ENCODE results near the gene ELP1.
"Not testable (repeated sequence)": the region's sequence is repeated elsewhere in the genome, so short reads cannot be mapped to it uniquely, and the experiment has no call there.

Gene ELP1

GRCh38 chr9:108889649-108890067 lies 44.3 kb downstream of the ELP1 start:
- H3K4me2 ChIP-seq = no peak overlapping the region
- H3K9ac ChIP-seq = no peak overlapping the region
- TF ChIP-seq Cebpa-rat (IDR thresholded peaks at IDR 0.05) = no peak
- H3K27me3 ChIP-seq = no peaks in the 10 kb centered on the region
- no peaks in the 10 kb centered on the region for H3K9me3 ChIP-seq (replicated peaks in 1 of 11)
- no peak overlapping the region for H3K4me3 ChIP-seq
- peaks cover 81 to 99% (median 93%) of the 10 kb centered on the region in 11 experiments for H3K36me3 ChIP-seq
- no peaks in the 10 kb centered on the region for H3K4me1 ChIP-seq
- H3K27ac ChIP-seq = no peak overlapping the region
- no peaks in the 10 kb centered on the region for H4K20me1 ChIP-seq

GRCh38 chr9:108886594-108887271 lies 47.2 kb downstream of the ELP1 start:
- H3K27me3 ChIP-seq; H3K4me3 ChIP-seq; H3K9ac ChIP-seq; H3K4me1 ChIP-seq; H3K27ac ChIP-seq; H3K9me3 ChIP-seq (replicated peaks in 1 of 11); H3K4me2 ChIP-seq; H4K20me1 ChIP-seq: not testable (repeated sequence)
- peaks cover 69 to 90% (median 83%) of the 10 kb centered on the region in 11 experiments for H3K36me3 ChIP-seq

GRCh38 chr9:108885643-108886348 lies 48.1 kb downstream of the ELP1 start:
- H3K27me3 ChIP-seq = no peaks in the 10 kb centered on the region
- H4K20me1 ChIP-seq = no peaks in the 10 kb centered on the region
- H3K9me3 ChIP-seq (replicated peaks in 1 of 11) = no peaks in the 10 kb centered on the region
- peaks cover 64 to 90% (median 78%) of the 10 kb centered on the region in 11 experiments for H3K36me3 ChIP-seq
- H3K4me2 ChIP-seq = no peak overlapping the region
- no peaks in the 10 kb centered on the region for H3K4me1 ChIP-seq
- no peak overlapping the region for H3K4me3 ChIP-seq
- H3K27ac ChIP-seq = no peak overlapping the region
- H3K9ac ChIP-seq = no peak overlapping the region
- TF ChIP-seq Cebpa-rat (IDR thresholded peaks at IDR 0.05) = no peak

GRCh38 chr9:108884701-108885100 lies 49.2 kb downstream of the ELP1 start:
- Histone ChIP-seq H3K27me3 (no peaks in the 10 kb centered on the region), H4K20me1 (no peaks in the 10 kb centered on the region), H3K4me1 (no peaks in the 10 kb centered on the region), H3K27ac (no peak overlapping the region), H3K36me3 (peaks cover 60 to 90% (median 77%) of the 10 kb centered on the region in 11 experiments), H3K9ac (no peak overlapping the region), H3K4me2 (no peak overlapping the region), H3K9me3 (replicated peaks in 1 of 11) (no peaks in the 10 kb centered on the region), H3K4me3 (no peak overlapping the region)
- TF ChIP-seq Cebpa-rat (IDR thresholded peaks at IDR 0.05) = no peak

- no peaks in the 10 kb centered on the region for H3K27me3 ChIP-seq
- H3K4me3 ChIP-seq = no peak overlapping the region
- H3K9me3 ChIP-seq (replicated peaks in 1 of 11) = no peaks in the 10 kb centered on the region
- TF ChIP-seq Cebpa-rat (IDR thresholded peaks at IDR 0.05) = no peak
- H3K36me3 ChIP-seq = peaks cover 63 to 90% (median 77%) of the 10 kb centered on the region in 11 experiments
- no peak overlapping the region for H3K27ac ChIP-seq
- no peak overlapping the region for H3K4me2 ChIP-seq
- no peaks in the 10 kb centered on the region for H3K4me1 ChIP-seq
- no peaks in the 10 kb centered on the region for H4K20me1 ChIP-seq
- H3K9ac ChIP-seq = no peak overlapping the region
These were observed 50.8 kb downstream of the ELP1 start for GRCh38 chr9:108883085-108883484.

GRCh38 chr9:108882052-108882888 lies 51.7 kb downstream of the ELP1 start:
- H3K27me3 ChIP-seq = no peaks in the 10 kb centered on the region
- no peak overlapping the region for H3K4me2 ChIP-seq
- H3K9me3 ChIP-seq (replicated peaks in 1 of 11) = no peaks in the 10 kb centered on the region
- no peak overlapping the region for H3K4me3 ChIP-seq
- H3K36me3 ChIP-seq = peaks cover 63 to 90% (median 77%) of the 10 kb centered on the region in 11 experiments
- no peak overlapping the region for H3K9ac ChIP-seq
- no peaks in the 10 kb centered on the region for H4K20me1 ChIP-seq
- H3K27ac ChIP-seq = no peak overlapping the region
- no peak for TF ChIP-seq Cebpa-rat (IDR thresholded peaks at IDR 0.05)
- H3K4me1 ChIP-seq = no peaks in the 10 kb centered on the region

GRCh38 chr9:108880738-108881316 lies 53.1 kb downstream of the ELP1 start:
- Histone ChIP-seq H3K27ac (no peak overlapping the region), H3K36me3 (peaks cover 69 to 90% (median 81%) of the 10 kb centered on the region in 11 experiments), H3K9me3 (replicated peaks in 1 of 11) (no peaks in the 10 kb centered on the region), H3K4me3 (no peak overlapping the region), H3K4me2 (no peak overlapping the region), H3K9ac (no peak overlapping the region), H3K27me3 (no peaks in the 10 kb centered on the region), H3K4me1 (no peaks in the 10 kb centered on the region), H4K20me1 (no peaks in the 10 kb centered on the region)
- TF ChIP-seq Cebpa-rat (IDR thresholded peaks at IDR 0.05) = no peak

- TF ChIP-seq Cebpa-rat (IDR thresholded peaks at IDR 0.05) = no peak
- Histone ChIP-seq H3K4me2 (no peak overlapping the region), H3K9ac (no peak overlapping the region), H3K4me1 (no peaks in the 10 kb centered on the region), H3K36me3 (peaks cover 87 to 100% (median 94%) of the 10 kb centered on the region in 11 experiments), H4K20me1 (no peaks in the 10 kb centered on the region), H3K27me3 (no peaks in the 10 kb centered on the region), H3K4me3 (no peak overlapping the region), H3K9me3 (replicated peaks in 1 of 11) (peaks cover 0 to 8% (median 0%) of the 10 kb centered on the region in 11 experiments; a peak in 1 of 22 replicates), H3K27ac (no peak overlapping the region)
These were observed 56.4 kb downstream of the ELP1 start for GRCh38 chr9:108877524-108877923.

- Histone ChIP-seq H4K20me1 (no peaks in the 10 kb centered on the region), H3K4me2 (no peak overlapping the region), H3K9me3 (replicated peaks in 1 of 11) (peaks cover 8 to 17% (median 10%) of the 10 kb centered on the region in 11 experiments), H3K27ac (no peak overlapping the region), H3K4me3 (no peak overlapping the region), H3K4me1 (no peaks in the 10 kb centered on the region), H3K27me3 (no peaks in the 10 kb centered on the region), H3K36me3 (peaks cover 88 to 100% (median 94%) of the 10 kb centered on the region in 11 experiments), H3K9ac (no peak overlapping the region)
- TF ChIP-seq Cebpa-rat (IDR thresholded peaks at IDR 0.05) = no peak
These were observed 57.5 kb downstream of the ELP1 start for GRCh38 chr9:108876425-108876824.
